HL-60/S4 treated with retinoic acid at 250 ng/mL for 4 days and 3 days (cell line): ENCODE measurements around the gene ADD1.

Experiments
- in situ Hi-C: fragments of 300-500 bp; cut with MboI; formaldehyde crosslinking; loops from 2 replicates; pipeline ENCODE4 v1.7.0; 2022; ENCODE audit warnings: low sequenced_read_pairs

ADD1 gene

DNA sequence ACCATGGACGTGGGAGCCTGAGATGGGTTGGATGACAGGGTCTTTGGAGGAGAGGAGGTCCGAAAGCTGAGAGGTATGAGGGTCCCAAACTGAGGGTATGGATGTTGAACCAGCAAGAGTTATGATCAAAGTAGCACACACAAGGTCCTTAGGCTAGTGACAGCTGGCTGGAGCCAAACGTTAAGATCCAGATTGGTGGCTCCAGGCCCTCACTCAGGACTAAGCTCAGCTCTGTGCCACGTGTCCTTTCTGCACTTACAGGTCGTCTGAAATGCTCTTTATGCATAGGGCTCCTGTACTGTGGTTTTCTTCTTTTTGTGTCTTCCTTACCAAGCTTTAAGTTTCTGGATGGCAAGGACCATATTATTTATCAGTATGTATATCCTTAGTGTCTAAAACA, 35.4 kb downstream of the ADD1 start:
- in situ Hi-C loops, result no loop called here

- in situ Hi-C loops, result no loop called here
Measured at GRCh38 chr4:2881431-2881830, 37.8 kb downstream of the ADD1 start.

DNA sequence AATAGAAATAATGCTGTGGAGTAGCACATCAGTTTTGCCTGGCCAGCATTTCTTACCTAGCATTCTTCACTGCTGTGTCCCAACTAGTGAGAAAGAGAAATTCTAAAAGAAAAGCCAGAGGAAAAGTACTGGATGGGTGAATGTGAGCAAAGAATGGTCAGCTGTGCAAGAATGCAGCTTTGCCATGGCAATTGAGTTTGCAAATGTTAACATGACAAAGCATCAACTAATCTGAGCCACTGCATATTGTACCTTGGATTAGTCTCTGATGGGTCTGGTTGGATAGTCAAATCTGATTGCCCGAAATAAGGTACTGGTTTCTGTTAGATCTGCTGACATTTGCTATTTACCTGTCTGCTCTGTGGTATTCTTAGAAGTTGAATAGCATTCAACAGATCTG, 38.7 kb downstream of the ADD1 start:
- in situ Hi-C loops, result no loop called here

- in situ Hi-C loops, result no loop called here
Measured at GRCh38 chr4:2886161-2886560, 42.5 kb downstream of the ADD1 start.

- in situ Hi-C loops, result no loop called here
Measured at GRCh38 chr4:2886622-2887021, 43.0 kb downstream of the ADD1 start.

DNA sequence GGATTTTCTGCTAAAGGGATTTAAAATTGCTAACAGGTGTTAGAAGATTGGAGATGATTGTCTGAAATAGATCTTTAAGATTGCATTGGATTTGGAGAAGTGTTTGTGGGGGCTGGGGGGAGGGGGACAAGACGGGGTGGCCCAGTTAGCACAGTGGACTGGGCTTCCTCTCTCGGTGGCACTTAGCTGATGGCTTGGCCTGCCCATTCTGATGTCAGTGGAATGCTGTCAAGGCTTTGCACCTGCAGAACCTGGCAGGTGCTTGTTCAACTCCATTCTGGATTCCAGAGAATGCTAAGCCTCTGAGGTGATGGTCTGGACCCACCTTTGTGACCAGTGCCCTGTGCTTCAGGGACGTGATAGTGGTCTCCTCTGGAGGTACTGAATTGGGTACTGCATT, 43.7 kb downstream of the ADD1 start:
- in situ Hi-C loops, result no loop called here

DNA sequence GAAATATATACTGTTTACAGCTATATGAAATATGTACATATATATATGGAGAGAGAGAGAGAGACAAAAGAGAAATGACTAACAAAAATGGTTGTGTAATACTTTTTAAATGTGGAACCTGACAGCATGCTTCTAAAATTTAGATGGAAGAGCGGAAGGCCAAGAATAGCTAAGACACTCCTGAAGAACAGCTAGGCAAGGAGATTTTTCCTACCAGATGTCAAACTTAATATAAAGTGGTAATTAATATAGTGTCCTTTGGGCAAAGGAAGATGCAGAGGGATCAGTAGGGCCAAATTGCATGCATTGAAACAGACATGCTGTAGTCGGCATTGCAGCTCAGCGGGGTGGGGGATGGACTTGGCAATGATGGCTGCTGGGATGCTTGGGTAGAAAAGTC, 45.2 kb downstream of the ADD1 start:
- in situ Hi-C loops, result no loop called here

- in situ Hi-C loops, result no loop called here
Measured at GRCh38 chr4:2891294-2891693, 47.6 kb downstream of the ADD1 start.

DNA sequence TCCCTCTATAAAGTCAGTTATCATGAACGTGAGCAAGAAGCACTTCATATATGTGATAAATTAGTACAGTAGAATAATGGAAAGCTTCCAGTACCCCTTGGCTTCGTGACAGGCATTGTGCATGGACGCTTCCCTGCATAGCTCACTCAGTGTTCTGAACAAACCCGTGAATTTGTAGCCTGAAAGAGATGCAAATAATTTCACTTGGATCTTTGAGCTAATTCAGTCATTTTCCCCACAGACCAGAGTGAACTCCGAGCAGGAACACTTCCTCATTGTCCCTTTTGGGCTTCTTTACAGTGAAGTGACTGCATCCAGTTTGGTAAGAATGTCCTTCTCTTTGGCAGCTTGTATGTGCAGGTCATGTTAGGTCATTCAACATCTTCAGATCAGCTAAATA, 50.1 kb downstream of the ADD1 start:
- in situ Hi-C loops, result no loop called here

DNA sequence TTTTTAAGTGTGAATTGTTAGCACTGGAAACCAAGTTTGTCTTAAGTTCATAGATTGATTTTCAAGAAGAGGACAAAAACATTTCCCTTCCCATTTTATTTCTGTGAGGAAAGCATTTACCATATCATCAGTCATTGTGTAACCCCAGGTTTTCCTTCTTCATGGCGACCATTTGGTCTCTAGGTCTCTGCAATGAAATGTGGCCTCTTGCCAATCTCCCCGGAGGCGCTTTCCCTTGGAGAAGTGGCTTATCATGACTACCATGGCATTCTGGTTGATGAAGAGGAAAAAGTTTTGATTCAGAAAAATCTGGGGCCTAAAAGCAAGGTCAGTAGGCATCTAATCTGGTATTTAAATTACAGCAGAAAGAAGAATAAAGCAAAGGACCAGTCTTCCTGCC, 54.4 kb downstream of the ADD1 start:
- in situ Hi-C loops, result no loop called here

GRCh38 chr4:2900741-2901140, 57.1 kb downstream of the ADD1 start:
- in situ Hi-C loops, result no loop called here

- in situ Hi-C loops, result no loop called here
Measured at GRCh38 chr4:2901186-2901585, 57.5 kb downstream of the ADD1 start.

- in situ Hi-C loops, result no loop called here
Measured at GRCh38 chr4:2902126-2902525, 58.5 kb downstream of the ADD1 start.

DNA sequence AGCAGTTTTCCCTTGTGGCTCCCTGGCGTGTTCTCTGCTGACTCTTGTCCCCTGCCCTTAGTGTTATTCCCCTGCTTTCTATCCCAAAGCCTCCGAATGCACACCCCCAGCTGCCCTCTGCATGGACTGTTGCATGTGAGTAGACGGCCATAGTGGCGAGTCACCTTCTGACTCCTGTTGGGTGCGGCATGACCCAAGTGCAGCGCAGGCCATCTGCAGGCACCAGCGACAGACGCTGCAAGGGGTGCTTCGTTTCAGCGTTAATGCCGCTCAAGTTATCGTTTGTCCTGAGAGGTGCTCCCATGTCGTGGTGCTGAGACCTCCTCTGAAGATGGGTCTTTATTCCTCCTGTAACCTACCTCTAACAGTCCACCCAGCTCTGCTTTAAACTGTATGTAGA, 61.9 kb downstream of the ADD1 start:
- in situ Hi-C loops, result no loop called here

DNA sequence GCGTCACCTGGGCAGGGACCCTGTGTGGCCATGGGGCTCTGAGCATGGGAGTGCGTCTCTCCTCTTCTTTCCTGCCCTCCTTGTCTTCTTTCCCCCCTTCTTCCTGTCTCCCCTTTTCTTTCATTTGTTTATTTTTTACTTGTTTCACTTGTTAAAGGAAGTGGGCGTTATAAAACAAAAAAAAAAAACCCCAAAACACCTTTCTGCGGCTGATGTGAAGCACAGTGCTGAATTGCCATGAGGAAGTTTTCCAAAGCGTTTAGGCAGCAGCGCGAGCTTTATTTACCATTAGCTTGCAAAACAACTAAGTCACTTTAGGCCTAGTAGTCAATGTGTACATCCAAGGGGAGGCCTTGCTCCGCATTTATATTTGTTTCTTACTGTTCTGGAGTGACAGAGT, 62.6 kb downstream of the ADD1 start:
- in situ Hi-C loops, result no loop called here

DNA sequence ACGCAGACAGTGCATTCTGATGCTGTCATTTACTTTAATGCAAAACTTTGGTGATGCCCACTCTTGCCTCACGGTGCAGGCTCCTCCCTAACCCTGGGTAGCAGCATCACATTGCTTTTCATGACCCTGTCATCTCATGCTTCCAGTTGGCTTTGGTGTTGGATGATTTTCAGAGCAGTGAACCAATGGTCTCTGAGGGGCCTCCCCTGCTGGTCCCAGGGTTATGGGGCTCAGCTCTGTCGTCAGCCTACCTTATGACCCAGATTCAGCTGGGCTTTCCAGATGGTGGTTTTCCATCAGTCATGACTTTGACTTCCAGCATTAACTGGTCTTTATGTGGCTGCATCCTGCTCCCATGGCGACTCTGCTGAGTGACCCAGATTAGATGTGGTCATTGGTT, 63.6 kb downstream of the ADD1 start:
- in situ Hi-C loops, result no loop called here

DNA sequence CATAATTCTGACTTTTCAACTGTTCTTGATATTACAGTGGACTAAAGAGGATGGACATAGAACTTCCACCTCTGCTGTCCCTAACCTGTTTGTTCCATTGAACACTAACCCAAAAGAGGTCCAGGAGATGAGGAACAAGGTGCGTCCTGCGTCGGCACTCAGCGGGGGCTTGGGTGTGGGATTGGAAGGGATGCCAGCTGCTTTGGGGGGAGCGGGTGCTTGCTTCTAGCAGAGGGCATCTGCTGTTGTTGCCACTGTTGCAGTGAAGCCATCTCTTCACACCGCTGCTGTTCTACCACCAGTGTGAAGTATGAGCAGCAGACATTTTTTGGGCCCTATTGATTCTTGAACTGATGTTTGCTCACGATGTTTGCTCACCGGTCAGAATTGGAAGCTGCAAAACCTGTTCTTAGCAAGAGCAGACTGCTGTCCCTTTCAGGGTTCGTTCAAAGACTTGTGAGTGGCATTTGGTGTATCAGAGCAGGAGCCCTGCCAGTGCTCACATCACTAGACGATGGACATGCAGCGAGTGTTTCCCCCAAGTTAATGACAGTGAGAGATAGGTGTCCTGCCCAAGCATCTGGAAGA, 64.2 kb downstream of the ADD1 start:
- in situ Hi-C loops, result no loop called here

GRCh38 chr4:2908686-2909085, 65.0 kb downstream of the ADD1 start:
- in situ Hi-C loops, result no loop called here

- in situ Hi-C loops, result no loop called here
Measured at GRCh38 chr4:2909583-2909982, 65.9 kb downstream of the ADD1 start.

DNA sequence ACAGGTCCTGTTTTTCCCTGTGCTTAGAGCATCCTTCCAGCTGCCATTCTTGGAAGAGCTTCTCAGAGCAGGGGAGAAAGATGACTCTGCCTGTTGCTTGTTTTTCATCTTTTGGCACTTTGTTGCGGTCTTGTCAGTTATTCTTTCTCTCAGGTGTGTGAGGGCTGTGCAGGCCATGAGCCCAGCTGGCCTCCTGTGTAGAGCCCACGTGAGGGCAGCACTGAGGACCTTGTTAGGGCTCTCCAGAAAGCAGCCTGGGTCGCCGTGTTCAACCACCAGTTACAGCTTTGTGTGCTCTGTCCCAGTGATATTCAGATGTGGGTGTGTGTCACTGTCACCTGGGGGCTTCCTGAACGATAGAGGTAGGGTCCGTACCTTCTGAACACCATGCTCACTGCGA, 66.8 kb downstream of the ADD1 start:
- in situ Hi-C loops, result no loop called here

- in situ Hi-C loops, result no loop called here
Measured at GRCh38 chr4:2911868-2912267, 68.2 kb downstream of the ADD1 start.

- in situ Hi-C loops, result no loop called here
Measured at GRCh38 chr4:2913168-2913567, 69.5 kb downstream of the ADD1 start.

GRCh38 chr4:2914256-2915126, 70.8 kb downstream of the ADD1 start:
- in situ Hi-C loops, result no loop called here
